Adipocyte (in vitro differentiated cells): ENCODE results near the gene FCHSD2.
"Not testable (repeated sequence)": the region's sequence is repeated elsewhere in the genome, so short reads cannot be mapped to it uniquely, and the experiment has no call there.

ENCODE experiments used
- DNase-seq: peaks from one replicate; pipeline ENCODE4 v3.0.0-alpha.2; 2015; ENCODE audit warnings: low read depth
- H3K27me3 ChIP-seq: replicated peaks from 2 replicates; pipeline ENCODE4 v1.7.0; 2013; ENCODE audit warnings: mild to moderate bottlenecking, low read length, moderate library complexity; ENCODE audit not compliant: control insufficient read depth, insufficient read depth
- H3K36me3 ChIP-seq: 2 replicates; pipeline ENCODE4 v1.7.0; 2013; ENCODE audit warnings: low read length, mild to moderate bottlenecking, moderate library complexity; ENCODE audit not compliant: control insufficient read depth, insufficient read depth, severe bottlenecking
- H3K4me1 ChIP-seq: 2 replicates; pipeline ENCODE4 v1.7.0; 2013; ENCODE audit warnings: mild to moderate bottlenecking, low read length, moderate library complexity; ENCODE audit not compliant: control insufficient read depth, insufficient read depth
- H3K4me3 ChIP-seq: 2 replicates; pipeline ENCODE4 v1.7.0; 2013; ENCODE audit warnings: mild to moderate bottlenecking, low read length, moderate library complexity
- H3K9ac ChIP-seq: 2 replicates; pipeline ENCODE4 v1.7.0; 2013; ENCODE audit warnings: mild to moderate bottlenecking, low read length, moderate library complexity
- H3K9me3 ChIP-seq: 2 replicates; pipeline ENCODE4 v1.7.0; 2013; ENCODE audit warnings: mild to moderate bottlenecking, low read length, moderate library complexity; ENCODE audit not compliant: control insufficient read depth

The FCHSD2 gene

DNA sequence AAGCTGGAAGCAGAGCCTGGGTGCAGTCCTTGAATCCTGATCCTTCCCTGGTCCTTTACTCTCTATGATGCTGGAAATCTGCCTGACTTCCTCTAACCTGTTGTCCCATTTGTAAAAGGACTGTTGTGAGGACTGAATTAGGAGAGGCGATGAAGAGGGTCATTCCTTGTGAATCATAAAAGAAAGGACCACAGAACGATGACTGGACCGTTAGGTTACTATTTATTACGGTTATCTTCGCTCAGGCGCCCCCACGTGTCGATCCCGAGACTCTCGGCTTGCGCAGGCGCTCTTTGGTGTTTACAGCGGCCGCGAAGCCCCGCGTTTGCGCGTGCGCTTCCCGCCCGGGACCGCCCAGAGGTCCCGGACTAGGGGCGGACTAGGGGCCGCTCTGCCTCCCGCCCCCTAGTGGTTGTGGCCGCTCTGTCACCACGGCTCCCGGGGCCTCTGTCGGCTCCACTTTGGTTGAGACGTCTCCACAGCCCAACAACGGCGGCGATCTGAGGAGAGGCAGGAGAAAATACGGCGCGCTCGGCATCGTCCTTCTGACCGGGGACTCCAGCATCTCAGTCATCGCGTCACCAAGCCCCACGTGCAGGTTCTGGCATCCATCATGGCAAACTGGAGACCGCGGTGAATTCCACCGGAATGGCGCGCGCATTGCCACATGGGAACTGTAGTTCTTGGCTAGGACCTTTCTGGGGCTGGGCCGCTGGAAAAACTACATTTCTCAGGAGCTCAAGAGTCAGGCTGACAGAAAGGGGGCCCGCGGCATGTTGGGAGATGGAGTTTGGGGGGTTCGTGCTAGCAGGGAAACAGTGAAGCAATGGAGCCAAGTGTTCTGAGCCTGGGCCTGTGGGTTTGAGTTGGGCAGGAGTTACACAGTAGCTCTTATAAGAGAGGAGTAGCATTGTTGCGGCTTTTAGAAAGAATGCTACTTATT lies 348.4 kb downstream of the FCHSD2 start, which contains the start of gene STARD10:
Gene STARD10, minus strand, starts transcription at position 623 of the 943 bp plus-strand sequence. CDS start 12,866 bp downstream, outside the sequence.
- H3K9ac ChIP-seq, result peak within 1 kb of the TSS; percentile 86

GRCh38 chr11:72793076-72793424 lies 349.1 kb downstream of the FCHSD2 start:
- Histone ChIP-seq H3K27me3 (no peaks in the 10 kb centered on the region), H3K4me3 (peak overlapping the region; percentile 90), H3K9ac (peak overlapping the region; percentile 86), H3K9me3 (no peaks in the 10 kb centered on the region), H3K36me3 (no peaks in the 10 kb centered on the region), H3K4me1 (peaks cover 31% of the 10 kb centered on the region)
- no peak for DNase-seq

More for the DNA sequence above, 348.4 kb downstream of the FCHSD2 start, which contains the start of gene STARD10:
- Histone ChIP-seq H3K4me1 (peaks cover 36% of the 10 kb centered on the region), H3K36me3 (no peaks in the 10 kb centered on the region), H3K27me3 (no peaks in the 10 kb centered on the region), H3K4me3 (peak within 1 kb of the TSS; percentile 90), H3K9me3 (no peaks in the 10 kb centered on the region)
- DNase-seq, result peak; percentile 99

DNA sequence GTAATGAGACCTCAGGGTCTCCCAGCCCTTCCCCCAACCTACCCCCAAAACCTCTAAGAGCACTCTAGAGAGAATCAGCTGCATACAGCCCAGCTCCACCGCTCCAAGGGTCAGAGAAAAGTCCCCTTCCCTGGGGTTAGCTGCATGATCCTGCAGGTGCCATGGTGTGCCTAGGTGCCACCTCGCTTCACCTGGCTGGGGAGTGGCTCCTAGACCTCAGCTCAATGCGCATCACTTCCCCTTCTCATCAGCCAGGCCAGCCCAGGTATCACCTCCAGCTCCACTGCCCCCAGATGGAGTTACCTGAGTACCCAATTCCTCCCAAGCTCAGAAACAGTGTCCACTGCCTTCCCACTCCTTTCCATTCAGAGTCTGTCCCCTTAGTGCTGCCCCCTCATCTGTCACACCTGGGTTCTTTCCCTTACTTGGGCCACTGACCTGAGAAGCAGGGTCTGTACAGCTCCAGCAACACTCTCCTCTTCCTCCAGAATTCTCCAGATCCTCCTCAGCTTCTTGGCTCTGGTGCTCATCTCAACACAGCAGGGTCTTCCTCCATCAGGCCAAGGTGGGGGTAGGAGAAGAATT lies 349.6 kb downstream of the FCHSD2 start:
- H3K9me3 ChIP-seq, result no peaks in the 10 kb centered on the region
- peaks cover 27% of the 10 kb centered on the region for H3K4me1 ChIP-seq
- no peak for DNase-seq
- no peaks in the 10 kb centered on the region for H3K36me3 ChIP-seq
- no peak overlapping the region for H3K4me3 ChIP-seq
- H3K27me3 ChIP-seq, result no peaks in the 10 kb centered on the region
- peak overlapping the region; percentile 86 for H3K9ac ChIP-seq

DNA sequence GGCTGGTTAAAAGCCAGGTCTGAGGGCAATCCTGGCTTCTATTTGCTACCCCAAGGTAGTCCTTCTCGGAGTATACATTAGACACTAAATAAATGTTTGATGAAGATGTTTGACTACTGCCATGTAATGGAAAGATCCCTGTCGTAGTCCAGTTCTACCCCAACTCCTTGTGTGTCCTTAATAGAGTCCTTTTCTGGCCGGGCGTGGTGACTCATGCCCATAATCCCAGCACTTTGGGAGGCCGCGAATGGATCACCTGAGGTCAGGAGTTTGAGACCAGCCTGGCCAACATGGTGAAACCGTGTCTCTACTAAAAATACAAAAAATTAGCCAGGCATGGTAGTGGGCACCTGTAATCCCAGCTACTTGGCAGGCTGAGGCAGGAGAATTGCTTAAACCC lies 350.9 kb downstream of the FCHSD2 start:
- not testable (repeated sequence) for H3K27me3 ChIP-seq, H3K9me3 ChIP-seq, DNase-seq, H3K4me3 ChIP-seq, H3K36me3 ChIP-seq, H3K9ac ChIP-seq
- peaks cover 27% of the 10 kb centered on the region for H3K4me1 ChIP-seq

DNA sequence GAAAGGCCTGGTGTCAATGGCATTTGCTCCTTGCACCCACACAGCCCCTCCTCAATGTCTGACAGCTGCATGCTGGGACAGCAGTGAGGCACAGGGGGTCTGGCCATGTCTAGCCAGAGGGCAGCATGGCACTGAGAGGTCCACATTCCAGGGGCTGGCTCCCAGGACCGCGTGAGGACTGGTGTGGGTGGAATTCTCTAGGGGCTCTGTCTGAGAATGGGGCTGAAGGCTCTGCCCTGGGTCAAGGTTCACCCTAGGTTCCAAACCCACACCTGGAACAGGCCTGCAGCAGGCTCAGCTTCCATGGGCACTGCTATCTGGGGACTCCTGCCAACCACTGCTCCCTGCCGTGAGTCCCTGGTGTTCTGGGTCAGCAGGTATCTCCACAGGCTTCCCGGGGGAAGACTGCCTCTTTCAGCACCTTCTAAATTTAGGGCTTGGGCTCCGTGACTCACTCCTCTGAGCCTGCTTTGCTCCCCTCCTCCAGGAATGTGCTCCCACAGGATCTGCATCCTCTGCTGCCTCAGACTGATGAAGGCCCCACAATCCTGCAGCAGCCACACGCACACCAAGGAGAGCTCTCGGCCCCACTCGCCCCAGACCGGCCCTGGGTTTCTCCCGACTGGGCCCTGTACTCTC lies 352.5 kb downstream of the FCHSD2 start:
- no peak overlapping the region for H3K9ac ChIP-seq
- peak; percentile 40 for DNase-seq
- H3K27me3 ChIP-seq, result no peaks in the 10 kb centered on the region
- H3K4me3 ChIP-seq, result no peak overlapping the region
- no peaks in the 10 kb centered on the region for H3K9me3 ChIP-seq
- peaks cover 24% of the 10 kb centered on the region for H3K4me1 ChIP-seq
- no peaks in the 10 kb centered on the region for H3K36me3 ChIP-seq

DNA sequence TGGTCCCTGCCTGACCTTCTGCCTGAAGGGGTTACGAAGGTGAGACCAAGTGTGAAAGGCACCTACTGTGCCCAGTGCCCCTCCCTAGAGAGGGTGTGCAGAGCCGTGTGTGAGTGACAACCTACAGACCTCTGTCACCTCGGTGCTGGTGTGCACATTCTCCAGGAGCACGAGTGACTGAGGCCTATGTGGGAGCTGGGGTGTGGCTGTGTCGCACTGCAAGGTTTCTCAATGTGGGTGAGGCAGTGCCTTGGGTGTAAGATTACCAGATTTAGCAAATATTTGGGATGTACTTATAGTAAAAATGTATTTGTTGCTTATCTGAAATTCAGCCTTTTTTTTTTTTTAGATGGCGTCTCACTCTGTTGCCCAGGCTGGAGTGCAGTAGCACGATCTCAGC lies 353.9 kb downstream of the FCHSD2 start:
- Histone ChIP-seq H3K9me3 (no peaks in the 10 kb centered on the region), H3K4me3 (no peak overlapping the region), H3K36me3 (no peaks in the 10 kb centered on the region), H3K9ac (no peak overlapping the region), H3K27me3 (no peaks in the 10 kb centered on the region), H3K4me1 (peaks cover 16% of the 10 kb centered on the region)
- DNase-seq, result peak; percentile 9

GRCh38 chr11:72787216-72788104 lies 354.7 kb downstream of the FCHSD2 start:
- H3K4me3 ChIP-seq, result no peak overlapping the region
- DNase-seq, result no peak

More at GRCh38 chr11:72787216-72788104, 354.7 kb downstream of the FCHSD2 start:
- H3K36me3 ChIP-seq, result no peaks in the 10 kb centered on the region
- H3K4me1 ChIP-seq, result peaks cover 12% of the 10 kb centered on the region
- H3K9me3 ChIP-seq, result no peaks in the 10 kb centered on the region
- no peaks in the 10 kb centered on the region for H3K27me3 ChIP-seq
- H3K9ac ChIP-seq, result no peak overlapping the region
